SU-DHL-6 (cell line): ENCODE data around the gene TMEM143.

ENCODE experiments used
- H2AFZ ChIP-seq: fragments of 200-600 bp; sonication (generic); 2 replicates; pipeline ENCODE4 v1.6.1; 2014; ENCODE audit warnings: low read depth, mild to moderate bottlenecking, moderate library complexity, mixed read lengths, antibody characterized with exemption, low read length; ENCODE audit not compliant: severe bottlenecking
- H3F3A ChIP-seq: fragments of 200-600 bp; shearing (Covaris generic); 2 replicates; pipeline ENCODE4 v1.6.0; 2016; ENCODE audit warnings: antibody characterized with exemption, mild to moderate bottlenecking; ENCODE audit not compliant: insufficient read depth
- H3K27ac ChIP-seq: fragments of 200-600 bp; sonication (generic); 2 replicates; pipeline ENCODE4 v1.5.1; 2016; ENCODE audit warnings: low read depth, mild to moderate bottlenecking, low read length, moderate library complexity, mixed read lengths
- H3K27me3 ChIP-seq: fragments of 200-600 bp; sonication (generic), shearing (Covaris generic); 2 replicates; pipeline ENCODE4 v1.6.0; 2014; ENCODE audit warnings: mild to moderate bottlenecking, low read length
- H3K36me3 ChIP-seq: fragments of 200-600 bp; sonication (generic); 2 replicates; pipeline ENCODE4 v1.6.1; 2014; ENCODE audit warnings: mild to moderate bottlenecking, low read length, mixed read lengths
- H3K4me2 ChIP-seq: fragments of 300-600, 200-600 bp; shearing (Covaris generic), sonication (generic); 2 replicates; pipeline ENCODE4 v1.6.0; 2014; ENCODE audit warnings: low read length, low read depth, mild to moderate bottlenecking; ENCODE audit not compliant: poor library complexity, severe bottlenecking
- H3K4me3 ChIP-seq: fragments of 200-600 bp; sonication (generic); 2 replicates; pipeline ENCODE4 v1.5.1; 2014; ENCODE audit warnings: antibody characterized with exemption, low read length, mild to moderate bottlenecking, mixed read lengths; ENCODE audit not compliant: insufficient read depth, poor library complexity, severe bottlenecking
- H3K79me2 ChIP-seq: fragments of 200-600 bp; sonication (generic); 2 replicates; pipeline ENCODE4 v1.6.1; 2014; ENCODE audit warnings: mild to moderate bottlenecking, low read length, moderate library complexity; ENCODE audit not compliant: insufficient read depth
- H3K9ac ChIP-seq: fragments of 200-600 bp; sonication (generic); 2 replicates; pipeline ENCODE4 v1.7.0; 2014; ENCODE audit warnings: mild to moderate bottlenecking, low read length
- H3K9me2 ChIP-seq: fragments of 200-600 bp; sonication (generic); replicated peaks from 2 replicates; pipeline ENCODE4 v1.6.1; 2014; ENCODE audit warnings: low read length; ENCODE audit not compliant: insufficient read depth
- H3K9me3 ChIP-seq: fragments of 200-600 bp; sonication (generic); 2 replicates; pipeline ENCODE4 v1.6.1; 2014; ENCODE audit warnings: low read length, mixed read lengths; ENCODE audit not compliant: insufficient read depth
- H4K20me1 ChIP-seq: fragments of 200-600 bp; sonication (generic); 2 replicates; pipeline ENCODE4 v1.6.1; 2014; ENCODE audit warnings: low read depth, mild to moderate bottlenecking, antibody characterized with exemption, low read length, moderate library complexity, mixed read lengths
- EZH2phosphoT487 ChIP-seq: fragments of 200-600 bp; sonication (generic), shearing (Covaris generic); conservative IDR thresholded peaks from 2 replicates; pipeline ENCODE4 v1.6.1; 2018; ENCODE audit warnings: mild to moderate bottlenecking, antibody characterized with exemption, low read length, moderate library complexity, mixed read lengths
- TF ChIP-seq, protein P1 (sequence below): fragments of 200-600 bp; sonication (generic); IDR thresholded peaks from one replicate; pipeline ENCODE4 v1.5.1; 2017; ENCODE audit warnings: antibody characterized with exemption, mild to moderate bottlenecking, low read length, moderate library complexity; ENCODE audit not compliant: insufficient read depth, poor library complexity, severe bottlenecking

TMEM143 gene

GRCh38 chr19:48403606-48404005 is 39.9 kb upstream of the TMEM143 start:
- no peak overlapping the region for H3K4me2 ChIP-seq
- H3K9ac ChIP-seq = no peak overlapping the region
- H2AFZ ChIP-seq = no peak overlapping the region
- H3F3A ChIP-seq = no peaks in the 10 kb centered on the region; the same call in 1 of the 2 replicates
- no peaks in the 10 kb centered on the region for H4K20me1 ChIP-seq
- H3K27me3 ChIP-seq = no peaks in the 10 kb centered on the region
- no peaks in the 10 kb centered on the region for H3K79me2 ChIP-seq
- no peak overlapping the region for H3K27ac ChIP-seq
- TF ChIP-seq, protein P1, sequence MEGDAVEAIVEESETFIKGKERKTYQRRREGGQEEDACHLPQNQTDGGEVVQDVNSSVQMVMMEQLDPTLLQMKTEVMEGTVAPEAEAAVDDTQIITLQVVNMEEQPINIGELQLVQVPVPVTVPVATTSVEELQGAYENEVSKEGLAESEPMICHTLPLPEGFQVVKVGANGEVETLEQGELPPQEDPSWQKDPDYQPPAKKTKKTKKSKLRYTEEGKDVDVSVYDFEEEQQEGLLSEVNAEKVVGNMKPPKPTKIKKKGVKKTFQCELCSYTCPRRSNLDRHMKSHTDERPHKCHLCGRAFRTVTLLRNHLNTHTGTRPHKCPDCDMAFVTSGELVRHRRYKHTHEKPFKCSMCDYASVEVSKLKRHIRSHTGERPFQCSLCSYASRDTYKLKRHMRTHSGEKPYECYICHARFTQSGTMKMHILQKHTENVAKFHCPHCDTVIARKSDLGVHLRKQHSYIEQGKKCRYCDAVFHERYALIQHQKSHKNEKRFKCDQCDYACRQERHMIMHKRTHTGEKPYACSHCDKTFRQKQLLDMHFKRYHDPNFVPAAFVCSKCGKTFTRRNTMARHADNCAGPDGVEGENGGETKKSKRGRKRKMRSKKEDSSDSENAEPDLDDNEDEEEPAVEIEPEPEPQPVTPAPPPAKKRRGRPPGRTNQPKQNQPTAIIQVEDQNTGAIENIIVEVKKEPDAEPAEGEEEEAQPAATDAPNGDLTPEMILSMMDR = no peak
- no peak for TF ChIP-seq EZH2phosphoT487
- no peaks in the 10 kb centered on the region for H3K9me2 ChIP-seq
- no peaks in the 10 kb centered on the region for H3K36me3 ChIP-seq
- H3K9me3 ChIP-seq = no peaks in the 10 kb centered on the region
- H3K4me3 ChIP-seq = no peak overlapping the region

DNA sequence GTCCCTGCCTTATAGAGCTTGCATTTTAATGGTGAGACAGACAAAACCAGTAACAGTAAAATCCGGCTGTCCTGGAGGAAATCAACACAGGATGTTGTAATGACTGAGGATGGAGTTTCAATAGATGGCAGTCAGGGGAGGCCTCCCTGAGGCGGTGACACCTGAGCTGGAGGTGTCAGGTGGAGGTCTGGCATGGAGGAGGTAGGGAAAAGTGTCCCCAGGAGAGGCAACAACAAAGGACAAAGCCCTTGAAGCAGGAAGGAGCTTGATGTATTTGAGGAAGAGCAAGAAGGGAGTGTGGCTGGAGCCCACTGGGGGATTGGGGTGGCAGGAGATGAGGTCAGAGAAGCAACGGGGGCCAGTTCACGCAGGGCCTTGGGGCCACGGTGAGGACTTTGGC is 37.5 kb upstream of the TMEM143 start:
- no peak overlapping the region for H3K27ac ChIP-seq
- TF ChIP-seq, protein P1 = no peak
- no peak for TF ChIP-seq EZH2phosphoT487
- H3K9me2 ChIP-seq = no peaks in the 10 kb centered on the region
- no peaks in the 10 kb centered on the region for H3K9me3 ChIP-seq
- no peak overlapping the region for H3K4me2 ChIP-seq
- no peaks in the 10 kb centered on the region for H3K27me3 ChIP-seq
- H3F3A ChIP-seq = no peaks in the 10 kb centered on the region; the same call in 1 of the 2 replicates
- no peak overlapping the region for H3K9ac ChIP-seq
- H3K36me3 ChIP-seq = no peaks in the 10 kb centered on the region
- no peaks in the 10 kb centered on the region for H3K79me2 ChIP-seq
- no peak overlapping the region for H2AFZ ChIP-seq
- H3K4me3 ChIP-seq = no peak overlapping the region
- H4K20me1 ChIP-seq = no peaks in the 10 kb centered on the region

DNA sequence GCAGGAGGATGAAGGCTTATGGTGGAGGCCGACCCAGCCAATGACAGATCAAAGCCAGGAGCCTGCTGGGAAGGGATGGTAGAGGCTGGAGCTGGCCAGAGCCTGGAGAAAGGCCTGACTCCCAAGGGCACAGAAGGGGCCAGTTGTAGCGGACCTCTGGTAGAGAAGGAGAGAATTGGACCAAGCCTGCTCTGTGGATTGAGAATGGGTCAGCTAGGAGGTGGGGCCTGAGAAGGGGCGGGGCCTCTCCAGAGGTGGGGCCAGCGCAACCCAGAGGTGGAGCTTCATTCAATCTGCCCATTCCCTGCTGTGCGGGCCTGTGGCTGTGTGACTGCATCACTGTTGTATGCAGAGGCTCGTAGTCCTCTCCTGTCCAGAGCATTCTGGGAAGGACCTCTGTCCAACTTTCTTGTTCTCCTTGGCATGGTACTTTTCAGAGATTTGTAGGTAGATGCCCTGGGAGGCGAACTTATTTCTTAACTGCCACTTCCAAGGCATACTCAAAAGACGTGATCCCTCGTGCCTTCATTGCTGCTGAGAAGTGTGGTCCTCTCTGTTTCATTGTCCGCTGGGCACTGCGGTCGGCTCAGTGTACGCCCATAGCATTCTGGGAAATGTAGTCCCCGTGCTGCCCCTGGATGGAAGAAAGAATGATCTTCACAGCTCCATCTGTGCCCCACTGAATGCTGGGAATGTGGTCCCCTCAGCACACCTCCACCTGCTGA is 36.4 kb upstream of the TMEM143 start:
- H3K27ac ChIP-seq = no peak overlapping the region
- H3K9ac ChIP-seq = no peak overlapping the region
- no peaks in the 10 kb centered on the region for H3K9me3 ChIP-seq
- H3F3A ChIP-seq = no peaks in the 10 kb centered on the region; the same call in 1 of the 2 replicates
- H3K79me2 ChIP-seq = no peaks in the 10 kb centered on the region
- no peaks in the 10 kb centered on the region for H3K9me2 ChIP-seq
- H3K36me3 ChIP-seq = no peaks in the 10 kb centered on the region
- no peaks in the 10 kb centered on the region for H3K27me3 ChIP-seq
- TF ChIP-seq, protein P1 = no peak
- TF ChIP-seq EZH2phosphoT487 = no peak
- no peak overlapping the region for H2AFZ ChIP-seq
- H3K4me3 ChIP-seq = no peak overlapping the region
- peak overlapping the region; percentile 14 for H3K4me2 ChIP-seq
- no peaks in the 10 kb centered on the region for H4K20me1 ChIP-seq
